ENCODE data around the gene USP12.

USP12 gene

DNA sequence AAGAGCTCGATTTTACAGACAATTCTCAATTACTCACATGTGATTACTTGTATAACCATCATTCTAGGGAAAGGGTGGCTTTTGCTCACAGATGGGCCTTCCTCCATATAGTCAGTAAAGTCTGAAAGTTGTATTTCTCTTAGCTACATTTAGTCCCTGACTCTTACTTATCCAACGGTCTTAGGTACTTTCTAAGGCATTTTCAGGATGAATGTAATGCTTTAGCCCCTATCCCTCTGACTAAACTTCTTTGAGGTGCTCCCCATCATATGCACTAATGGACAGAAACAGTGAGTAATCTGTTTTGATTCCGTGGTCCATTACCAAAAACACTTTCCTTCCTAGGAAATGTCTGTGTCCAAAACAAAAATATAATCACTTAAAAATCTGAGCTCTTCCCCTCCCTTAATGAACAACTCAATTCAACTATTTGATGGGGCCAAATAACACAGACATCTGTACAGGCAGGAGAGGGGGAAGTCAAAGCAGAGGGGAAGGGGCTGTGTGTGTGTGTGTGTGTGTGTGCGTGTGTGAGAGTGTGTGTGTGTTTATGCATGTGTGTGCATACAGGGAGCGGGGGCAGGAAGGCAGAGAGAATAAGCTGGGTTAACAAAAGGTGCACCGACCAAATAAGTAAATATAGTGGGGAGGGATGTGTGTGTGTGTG, 84.9 kb downstream of the USP12 start:
- no peak overlapping the region for H3K4me3 ChIP-seq (ENCODE audit: low read depth, low read length)
- in situ Hi-C loops (cut with HindIII; ENCODE audit: low sequenced_read_pairs), result no loop called here
- no peak for DNase-seq (ENCODE audit: low read depth)
- TF ChIP-seq, protein P1, sequence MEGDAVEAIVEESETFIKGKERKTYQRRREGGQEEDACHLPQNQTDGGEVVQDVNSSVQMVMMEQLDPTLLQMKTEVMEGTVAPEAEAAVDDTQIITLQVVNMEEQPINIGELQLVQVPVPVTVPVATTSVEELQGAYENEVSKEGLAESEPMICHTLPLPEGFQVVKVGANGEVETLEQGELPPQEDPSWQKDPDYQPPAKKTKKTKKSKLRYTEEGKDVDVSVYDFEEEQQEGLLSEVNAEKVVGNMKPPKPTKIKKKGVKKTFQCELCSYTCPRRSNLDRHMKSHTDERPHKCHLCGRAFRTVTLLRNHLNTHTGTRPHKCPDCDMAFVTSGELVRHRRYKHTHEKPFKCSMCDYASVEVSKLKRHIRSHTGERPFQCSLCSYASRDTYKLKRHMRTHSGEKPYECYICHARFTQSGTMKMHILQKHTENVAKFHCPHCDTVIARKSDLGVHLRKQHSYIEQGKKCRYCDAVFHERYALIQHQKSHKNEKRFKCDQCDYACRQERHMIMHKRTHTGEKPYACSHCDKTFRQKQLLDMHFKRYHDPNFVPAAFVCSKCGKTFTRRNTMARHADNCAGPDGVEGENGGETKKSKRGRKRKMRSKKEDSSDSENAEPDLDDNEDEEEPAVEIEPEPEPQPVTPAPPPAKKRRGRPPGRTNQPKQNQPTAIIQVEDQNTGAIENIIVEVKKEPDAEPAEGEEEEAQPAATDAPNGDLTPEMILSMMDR (IDR thresholded peaks at IDR 0.05; ENCODE audit: low read depth, low read length, missing control alignments), result no peak

DNA sequence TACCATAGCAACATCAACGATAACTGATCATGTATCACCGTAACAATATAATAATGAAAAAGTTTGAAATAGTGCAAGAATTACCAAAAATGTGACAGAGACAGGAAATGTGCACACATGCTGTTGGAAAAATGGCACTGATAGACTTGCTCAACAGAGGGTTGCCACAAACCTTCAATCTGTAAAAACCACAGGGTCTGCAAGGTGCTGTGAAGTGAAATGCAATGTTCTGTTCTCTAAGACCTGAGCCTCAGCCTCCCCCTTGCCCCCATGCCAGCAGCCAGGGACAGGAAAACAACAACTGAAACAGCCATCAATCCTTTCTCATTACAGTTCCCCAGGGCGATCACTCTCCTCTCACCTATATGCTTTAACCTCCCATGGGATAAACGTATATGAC, 88.4 kb downstream of the USP12 start:
- H3K4me3 ChIP-seq (ENCODE audit: low read depth, low read length), result no peak overlapping the region
- TF ChIP-seq, protein P1 (IDR thresholded peaks at IDR 0.05; ENCODE audit: low read depth, low read length, missing control alignments), result no peak

DNA sequence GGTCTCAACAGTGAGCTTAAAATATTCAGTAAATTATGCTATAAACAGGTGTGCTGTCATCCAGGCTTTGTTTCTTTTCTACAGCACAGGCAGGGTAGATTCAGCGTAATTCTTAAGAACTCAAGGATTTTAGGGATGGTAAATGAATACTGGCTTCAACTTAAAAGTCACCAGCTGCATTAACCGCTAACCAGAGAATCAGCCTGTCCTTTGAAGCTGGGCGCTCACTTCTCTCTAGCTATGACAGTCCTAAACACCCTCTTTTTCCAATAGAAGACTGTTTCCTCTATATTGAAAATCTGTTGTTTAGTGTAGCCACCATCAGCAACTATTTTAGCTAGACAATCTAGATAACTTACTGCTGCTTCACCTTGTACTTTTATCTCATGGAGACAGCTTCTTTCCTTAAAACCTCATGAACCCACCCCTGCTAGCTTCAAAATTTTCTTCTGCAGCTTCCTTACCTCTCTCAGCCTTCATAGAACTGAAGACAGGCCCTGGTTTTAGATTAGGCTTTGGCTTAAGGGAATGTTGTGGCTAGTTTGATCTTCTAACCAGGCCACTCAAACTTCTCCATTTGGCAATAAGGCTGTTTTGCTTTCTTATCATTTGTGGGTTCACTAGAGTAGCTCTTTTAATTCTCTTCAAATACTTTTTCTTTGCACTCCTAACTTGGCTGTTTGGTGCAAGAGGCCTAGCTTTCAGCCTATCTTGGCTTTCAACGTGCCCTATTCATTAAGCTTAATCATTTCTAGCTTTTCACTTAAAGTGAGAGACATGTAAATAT, 89.5 kb downstream of the USP12 start:
- TF ChIP-seq, protein P1 (IDR thresholded peaks at IDR 0.05; ENCODE audit: low read depth, low read length, missing control alignments), result no peak
- no peak overlapping the region for H3K4me3 ChIP-seq (ENCODE audit: low read depth, low read length)
- in situ Hi-C loops (cut with HindIII; ENCODE audit: low sequenced_read_pairs), result no loop called here
- no peak for DNase-seq (ENCODE audit: low read depth)

More for the DNA sequence above, 88.4 kb downstream of the USP12 start:
- no peak for DNase-seq (ENCODE audit: low read depth)
- in situ Hi-C loops (cut with HindIII; ENCODE audit: low sequenced_read_pairs), result no loop called here

DNA sequence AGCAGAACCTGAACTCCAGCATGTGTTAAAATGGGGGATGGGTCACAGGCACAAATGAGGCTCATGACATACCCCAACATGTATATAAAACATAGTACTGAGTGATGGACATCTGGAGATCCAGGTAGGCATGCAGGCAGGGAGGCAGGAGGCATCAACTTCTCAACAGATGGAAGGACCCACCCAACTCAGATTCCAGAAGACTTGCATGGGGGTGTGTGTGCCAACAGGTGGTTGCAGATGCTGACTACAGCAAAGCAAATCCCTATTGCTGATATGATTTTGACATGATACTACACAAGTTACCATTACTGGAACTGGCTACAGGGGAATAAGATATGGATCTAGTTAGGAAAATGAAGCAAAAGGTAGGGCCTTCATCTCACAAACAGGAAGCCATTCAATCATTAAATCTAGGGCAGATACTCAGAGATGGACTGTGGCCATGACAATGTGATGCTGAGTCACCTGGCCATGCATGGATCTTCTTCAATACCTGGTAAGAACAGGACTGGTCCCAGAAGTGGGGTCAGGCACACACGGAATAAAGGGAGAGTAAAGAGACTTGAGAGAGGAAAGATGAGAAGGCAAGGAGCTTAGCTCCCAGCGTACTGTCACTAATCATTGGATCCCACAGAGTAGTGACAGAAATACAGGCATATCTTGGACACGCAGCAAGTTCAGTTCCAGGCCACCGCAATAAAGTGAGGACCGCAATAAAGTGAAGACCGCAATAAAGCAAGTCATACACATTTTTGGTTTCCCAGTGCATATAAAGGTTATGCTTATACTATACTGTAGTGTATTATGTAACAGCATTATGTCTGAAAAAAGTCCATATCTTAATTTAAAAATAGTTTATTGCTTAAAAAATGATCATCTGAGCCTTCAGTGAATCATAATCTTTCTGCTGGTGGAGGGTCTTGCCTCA, 91.3 kb downstream of the USP12 start:
- TF ChIP-seq, protein P1 (IDR thresholded peaks at IDR 0.05; ENCODE audit: low read depth, low read length, missing control alignments), result no peak
- in situ Hi-C loops (cut with HindIII; ENCODE audit: low sequenced_read_pairs), result no loop called here
- DNase-seq (ENCODE audit: low read depth), result no peak
- no peak overlapping the region for H3K4me3 ChIP-seq (ENCODE audit: low read depth, low read length)

DNA sequence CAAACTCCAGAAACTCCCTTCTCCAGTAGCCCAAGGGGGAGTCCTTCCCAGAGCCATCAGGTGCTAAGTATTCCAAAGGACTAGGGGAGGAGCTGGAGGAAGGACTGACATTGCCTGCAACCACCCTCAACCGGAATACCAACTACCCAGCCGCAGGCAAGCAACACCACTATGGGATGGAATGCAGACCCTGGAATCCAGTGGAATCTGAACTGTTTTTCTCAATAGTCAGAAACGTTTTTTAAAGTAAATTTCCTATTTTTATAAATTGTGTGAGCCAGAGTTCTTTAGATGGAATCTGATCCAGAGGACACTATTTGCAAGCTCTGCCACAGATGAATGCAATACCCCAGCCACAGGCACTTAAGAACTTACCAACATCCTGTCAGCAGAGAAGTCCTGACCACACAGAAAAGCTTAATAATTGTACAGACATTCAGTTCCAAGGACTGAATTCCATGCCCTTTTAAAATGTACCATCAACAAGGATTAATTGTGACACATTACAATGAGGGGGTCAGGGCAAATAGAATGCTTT, 92.1 kb downstream of the USP12 start:
- in situ Hi-C loops (cut with HindIII; ENCODE audit: low sequenced_read_pairs), result no loop called here
- DNase-seq (ENCODE audit: low read depth), result peak; percentile 59
- TF ChIP-seq, protein P1 (IDR thresholded peaks at IDR 0.05; ENCODE audit: low read depth, low read length, missing control alignments), result no peak
- no peak overlapping the region for H3K4me3 ChIP-seq (ENCODE audit: low read depth, low read length)

DNA sequence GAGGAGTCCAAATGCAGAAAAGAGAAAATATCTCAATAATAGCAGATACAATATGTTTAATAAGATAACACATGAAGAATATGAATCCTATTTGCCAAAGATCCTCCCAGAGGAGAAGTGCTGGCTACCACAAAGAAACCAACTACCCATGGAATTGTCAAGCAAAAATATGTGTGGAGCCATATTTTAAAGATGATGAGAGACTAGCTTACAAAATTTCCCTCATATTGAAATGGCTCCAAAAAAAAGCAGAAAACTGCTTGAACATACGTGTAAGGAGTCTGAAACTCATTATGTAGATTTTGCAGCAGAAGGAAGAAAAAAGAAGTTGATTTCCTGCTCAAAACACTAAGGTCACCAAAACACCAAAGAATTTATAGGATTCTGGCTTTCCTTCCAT, 94.2 kb downstream of the USP12 start:
- TF ChIP-seq, protein P1 (IDR thresholded peaks at IDR 0.05; ENCODE audit: low read depth, low read length, missing control alignments), result no peak
- H3K4me3 ChIP-seq (ENCODE audit: low read depth, low read length), result no peak overlapping the region
- DNase-seq (ENCODE audit: low read depth), result no peak
- in situ Hi-C loops (cut with HindIII; ENCODE audit: low sequenced_read_pairs), result no loop called here

Measured in astrocyte of the cerebellum (primary cell).